IMR-90 (cell line): ENCODE data around the gene TAF4. TPM values are rescaled to one million over a fixed set of nuclear protein-coding genes. Genes with fewer than 3 reads are reported as not detected.

Experiments used
- ATAC-seq: fragments of 200-7000 bp; cut with Tn5 transposase; 2 replicates; pipeline ENCODE4 v1.9.1; 2020; ENCODE audit warnings: low read depth, mild to moderate bottlenecking, moderate library complexity
- BruUV-seq: library from RNA; stranded (reverse); fragments of 400-500 nt; replicated peaks from 2 replicates; lab custom pipeline; 2021; lab: Mats Ljungman, UMichigan
- CTCF ChIA-PET: fragments of 300-600 bp; formaldehyde crosslinking; extraction: SDS; loops from one replicate; lab custom pipeline; 2021; ENCODE audit warnings: antibody characterized with exemption; lab: Yijun Ruan, JAX
- POLR2A ChIA-PET: fragments of 300-600 bp; sonication (Branson Sonifier 250); formaldehyde crosslinking; loops from one replicate; lab custom pipeline; 2022; ENCODE audit warnings: antibody characterized with exemption; ENCODE audit not compliant: unreplicated experiment; lab: Charles Lee
- DNase-seq: peaks from one replicate; pipeline ENCODE4 v3.0.0; 2013
- H2AFZ ChIP-seq: replicated peaks from 2 replicates; pipeline ENCODE3; 2013; ENCODE audit warnings: low read length, mild to moderate bottlenecking; ENCODE audit not compliant: poor library complexity
- H2AK5ac ChIP-seq: 2 replicates; pipeline ENCODE4 v1.6.1; 2013; ENCODE audit warnings: low read depth, low read length, inconsistent platforms
- H2AK9ac ChIP-seq: replicated peaks from 2 replicates; pipeline ENCODE3; 2013; ENCODE audit warnings: mild to moderate bottlenecking, low read depth, low read length, moderate library complexity; ENCODE audit not compliant: poor library complexity
- H2BK120ac ChIP-seq: 2 replicates; pipeline ENCODE4 v1.6.1; 2013; ENCODE audit warnings: low read depth, low read length, inconsistent platforms
- H2BK15ac ChIP-seq: 3 replicates; pipeline ENCODE4 v1.6.1; 2013; ENCODE audit warnings: low read depth, low read length, inconsistent platforms
- H2BK20ac ChIP-seq: 2 replicates; pipeline ENCODE4 v1.6.1; 2013; ENCODE audit warnings: low read depth, mild to moderate bottlenecking, inconsistent platforms, low read length, moderate library complexity
- H2BK5ac ChIP-seq: 2 replicates; pipeline ENCODE4 v1.6.1; 2013; ENCODE audit warnings: mild to moderate bottlenecking, low read depth, low read length, inconsistent platforms; ENCODE audit not compliant: poor library complexity, severe bottlenecking
- H3K14ac ChIP-seq: replicated peaks from 2 replicates; pipeline ENCODE4 v1.6.1; 2013; ENCODE audit warnings: low read depth, low read length, inconsistent platforms
- H3K18ac ChIP-seq: 2 replicates; pipeline ENCODE4 v1.6.1; 2013; ENCODE audit warnings: low read depth, low read length, control low read depth
- H3K23ac ChIP-seq: 2 replicates; pipeline ENCODE4 v1.6.1; 2013; ENCODE audit warnings: low read depth, low read length, inconsistent platforms
- H3K27ac ChIP-seq: 2 replicates; pipeline ENCODE4 v1.5.1; 2013; ENCODE audit warnings: mild to moderate bottlenecking, control low read depth, low read length; ENCODE audit not compliant: insufficient read depth
- H3K27me3 ChIP-seq: 2 replicates; pipeline ENCODE4 v1.6.1; 2013; ENCODE audit warnings: low read length; ENCODE audit not compliant: control insufficient read depth, insufficient read depth
- H3K36me3 ChIP-seq: 2 replicates; pipeline ENCODE4 v1.6.1; 2013; ENCODE audit warnings: low read length, mixed read lengths; ENCODE audit not compliant: control insufficient read depth, insufficient read depth
- H3K4ac ChIP-seq: 2 replicates; pipeline ENCODE4 v1.6.1; 2013; ENCODE audit warnings: low read depth, low read length, inconsistent platforms
- H3K4me1 ChIP-seq: 2 replicates; pipeline ENCODE4 v1.6.1; 2013; ENCODE audit warnings: low read length, mixed read lengths; ENCODE audit not compliant: control insufficient read depth, insufficient read depth
- H3K4me2 ChIP-seq: 2 replicates; pipeline ENCODE4 v1.6.1; 2013; ENCODE audit warnings: low read depth, mild to moderate bottlenecking, control low read depth, low read length, moderate library complexity
- H3K4me3 ChIP-seq: 2 replicates; pipeline ENCODE4 v1.5.1; 2013; ENCODE audit warnings: low read depth, mild to moderate bottlenecking, control low read depth, low read length, moderate library complexity; ENCODE audit not compliant: insufficient read depth
- H3K56ac ChIP-seq: 2 replicates; pipeline ENCODE4 v1.6.1; 2013; ENCODE audit warnings: low read length, inconsistent platforms; ENCODE audit not compliant: insufficient read depth; ENCODE audit errors: extremely low read depth
- H3K79me1 ChIP-seq, 2 experiments: 2 replicates each; pipeline ENCODE4 v1.6.1; 2013; ENCODE audit warnings: low read length in 2 of 2, inconsistent platforms in 1 of 2, low read depth in 1 of 2
- H3K9ac ChIP-seq: 2 replicates; pipeline ENCODE4 v1.6.1; 2013; ENCODE audit warnings: low read depth, low read length, control low read depth
- H3K9me1 ChIP-seq: 2 replicates; pipeline ENCODE4 v1.6.1; 2013; ENCODE audit warnings: low read length, inconsistent platforms; ENCODE audit not compliant: insufficient read depth
- H3K9me3 ChIP-seq: 2 replicates; pipeline ENCODE4 v1.6.1; 2013; ENCODE audit warnings: low read length; ENCODE audit not compliant: control insufficient read depth, insufficient read depth
- H4K20me1 ChIP-seq: 2 replicates; pipeline ENCODE4 v1.6.1; 2013; ENCODE audit warnings: low read length, inconsistent platforms; ENCODE audit not compliant: insufficient read depth
- H4K5ac ChIP-seq: 2 replicates; pipeline ENCODE4 v1.6.1; 2013; ENCODE audit warnings: mild to moderate bottlenecking, low read depth, low read length, control low read depth
- H4K8ac ChIP-seq, 2 experiments: 2 replicates each; pipeline ENCODE4 v1.6.1; 2013; ENCODE audit warnings: low read depth in 2 of 2, low read length in 2 of 2, control low read depth in 1 of 2, inconsistent platforms in 1 of 2
- H4K91ac ChIP-seq: 2 replicates; pipeline ENCODE4 v1.6.1; 2013; ENCODE audit warnings: low read depth, low read length, inconsistent platforms; ENCODE audit not compliant: insufficient read depth
- BHLHE40 ChIP-seq: fragments of 150-350 bp; IDR thresholded peaks from 2 replicates; pipeline ENCODE4 v1.6.1; 2016; ENCODE audit warnings: mild to moderate bottlenecking, low read depth, low read length
- CEBPB ChIP-seq: IDR thresholded peaks from 2 replicates; pipeline ENCODE4 v1.6.1; 2012; ENCODE audit warnings: low read depth, low read length, improper control_type of control experiment
- CHD1 ChIP-seq: IDR thresholded peaks from 2 replicates; pipeline ENCODE4 v1.6.1; 2012; ENCODE audit warnings: low read depth, low read length, improper control_type of control experiment
- CTCF ChIP-seq: conservative IDR thresholded peaks from 2 replicates; pipeline ENCODE4 v1.5.1; 2012; ENCODE audit warnings: mild to moderate bottlenecking, low read depth, low read length, improper control_type of control experiment
- ELK1 ChIP-seq: fragments of 150-350 bp; IDR thresholded peaks from 2 replicates; pipeline ENCODE4 v1.6.1; 2016; ENCODE audit warnings: low read depth, mild to moderate bottlenecking, low read length, moderate library complexity, borderline replicate concordance
- FOS ChIP-seq: fragments of 150-350 bp; IDR thresholded peaks from 2 replicates; pipeline ENCODE4 v1.6.1; 2016; ENCODE audit warnings: low read depth, low read length
- MAFK ChIP-seq: IDR thresholded peaks from 2 replicates; pipeline ENCODE4 v1.6.1; 2012; ENCODE audit warnings: low read depth, low read length, improper control_type of control experiment
- MAZ ChIP-seq: IDR thresholded peaks from 2 replicates; pipeline ENCODE4 v1.6.1; 2012; ENCODE audit warnings: low read depth, mild to moderate bottlenecking, low read length, improper control_type of control experiment, moderate library complexity, borderline replicate concordance
- MXI1 ChIP-seq: IDR thresholded peaks from 2 replicates; pipeline ENCODE4 v1.6.1; 2012; ENCODE audit warnings: low read depth, mild to moderate bottlenecking, low read length, moderate library complexity, borderline replicate concordance
- NFE2L2 ChIP-seq: fragments of 150-350 bp; IDR thresholded peaks from 2 replicates; pipeline ENCODE4 v1.6.1; 2016; ENCODE audit warnings: low read depth, mild to moderate bottlenecking, low read length
- POLR2A ChIP-seq: IDR thresholded peaks from 2 replicates; pipeline ENCODE4 v1.6.1; 2012; ENCODE audit warnings: mild to moderate bottlenecking, low read depth, low read length
- RAD21 ChIP-seq: IDR thresholded peaks from 2 replicates; pipeline ENCODE4 v1.6.1; 2012; ENCODE audit warnings: low read length, improper control_type of control experiment
- RCOR1 ChIP-seq: IDR thresholded peaks from 2 replicates; pipeline ENCODE4 v1.6.1; 2012; ENCODE audit warnings: mild to moderate bottlenecking, low read length, improper control_type of control experiment; ENCODE audit not compliant: insufficient replicate concordance
- RFX5 ChIP-seq: IDR thresholded peaks from 2 replicates; pipeline ENCODE4 v1.8.0; 2012; ENCODE audit warnings: low read depth, mild to moderate bottlenecking, low read length, moderate library complexity
- SMC3 ChIP-seq: fragments of 150-350 bp; IDR thresholded peaks from 2 replicates; pipeline ENCODE4 v1.6.1; 2016; ENCODE audit warnings: low read depth, mild to moderate bottlenecking, antibody characterized with exemption, low read length, moderate library complexity
- USF2 ChIP-seq: fragments of 150-350 bp; IDR thresholded peaks from 2 replicates; pipeline ENCODE4 v1.6.1; 2017; ENCODE audit warnings: mild to moderate bottlenecking, antibody characterized with exemption, low read length, low read depth
- WGBS, 2 experiments: methylation state at CpG; one replicate each; pipeline versions ENCODE4 v1.1.5 to v1.1.7; 2013; ENCODE audit warnings: missing lambda C conversion rate in 2 of 2; ENCODE audit not compliant: insufficient read length in 1 of 2; ENCODE audit errors: extremely low coverage in 2 of 2; 5-methylcytosine and 5-hydroxymethylcytosine counted together
- dilution Hi-C: fragments of 300-500 bp; cut with HindIII; formaldehyde crosslinking; loops from one replicate; pipeline ENCODE4 v1.14.3; 2018; ENCODE audit warnings: low sequenced_read_pairs; ENCODE audit not compliant: unreplicated experiment
- in situ Hi-C: fragments of 300-500 bp; cut with MboI; formaldehyde crosslinking; loops from 3 replicates; pipeline ENCODE4 v1.14.3; 2019; ENCODE audit warnings: low sequenced_read_pairs, inconsistent platforms, mixed read lengths
- intact Hi-C: fragments of 100-400 bp; cut with micrococcal nuclease; formaldehyde crosslinking; loops from 2 replicates; pipeline ENCODE4 v1.10.0; 2022
- polyA plus RNA-seq, 3 experiments: library from polyadenylated mRNA; depleted of rRNA; stranded (reverse); fragments of >200 nt; gene quantifications; 2 replicates each; pipeline ENCODE4 v1.2.3, GENCODE V29; 2012; ENCODE audit warnings: low replicate concordance in 1 of 3
- total RNA-seq: library from RNA; depleted of rRNA; stranded (reverse); fragments of >200 nt; gene quantifications from 2 replicates; pipeline ENCODE4 v1.2.3, GENCODE V29; 2012

TAF4 gene
- total and polyA plus RNA-seq, 2 of the 4 experiments (the other 2 are of a cell fraction), result 1.4 to 5.1 TPM

GRCh38 chr20:62103508-62104233 is 38.0 kb upstream of the TAF4 start:
- H2BK5ac ChIP-seq, result no peak overlapping the region
- peaks cover 2% of the 10 kb centered on the region; the same call in 1 of the 2 replicates for H3K4me1 ChIP-seq
- dilution Hi-C loops (no loop called here), in situ Hi-C loops (no loop called here), intact Hi-C loops (no loop called here)
- no peak overlapping the region for H4K8ac ChIP-seq
- WGBS, 2 experiments, result 38% methylated on average over 7 of the region's 21 CpGs; no CpG with 5 or more reads in 1 of the 2 experiments
- TF ChIP-seq USF2, result no peak
- TF ChIP-seq POLR2A, result no peak
- TF ChIP-seq RCOR1, result no peak
- TF ChIP-seq MXI1, result no peak
- no peak for TF ChIP-seq ELK1
- no peak for TF ChIP-seq SMC3
- no peak for TF ChIP-seq CTCF
- TF ChIP-seq NFE2L2, result no peak
- no peak for TF ChIP-seq BHLHE40
- no peak for TF ChIP-seq FOS
- TF ChIP-seq MAFK, result no peak
- TF ChIP-seq RAD21, result no peak
- no peak for TF ChIP-seq CHD1
- TF ChIP-seq MAZ, result no peak
- TF ChIP-seq CEBPB, result no peak
- TF ChIP-seq RFX5, result no peak
- no peaks in the 10 kb centered on the region for H3K36me3 ChIP-seq
- ChIA-PET POLR2A (no interaction called here), CTCF (no interaction called here)
- no peak overlapping the region for H2AFZ ChIP-seq
- no peak overlapping the region for H3K56ac ChIP-seq
- no peak overlapping the region for H2BK120ac ChIP-seq
- no peak overlapping the region for H4K91ac ChIP-seq
- no peaks in the 10 kb centered on the region for H3K9me1 ChIP-seq
- no peak overlapping the region for H2AK5ac ChIP-seq
- no peak overlapping the region for H2AK9ac ChIP-seq
- no peak for DNase-seq
- H2BK15ac ChIP-seq, result no peak overlapping the region
- H3K9me3 ChIP-seq, result peaks cover 43% of the 10 kb centered on the region
- H3K27ac ChIP-seq, result no peak overlapping the region
- H4K20me1 ChIP-seq, result no peaks in the 10 kb centered on the region
- H3K18ac ChIP-seq, result no peak overlapping the region
- H4K5ac ChIP-seq, result no peak overlapping the region
- H3K27me3 ChIP-seq, result peaks cover 5% of the 10 kb centered on the region
- ATAC-seq, result no peak
- BruUV-seq, result no TSS peak
- no peak overlapping the region for H3K23ac ChIP-seq
- H3K79me1 ChIP-seq, result no peaks in the 10 kb centered on the region
- H2BK20ac ChIP-seq, result no peak overlapping the region
- no peak overlapping the region for H3K14ac ChIP-seq
- H3K4me2 ChIP-seq, result no peak overlapping the region
- H3K4ac ChIP-seq, result no peak overlapping the region
- no peak overlapping the region for H3K4me3 ChIP-seq
- H3K9ac ChIP-seq, result no peak overlapping the region
